ENCODE results near the gene LUC7L. TPM values are rescaled to one million over a fixed set of nuclear protein-coding genes. Genes with fewer than 3 reads are reported as not detected.

The LUC7L gene
- total and polyA plus RNA-seq, 10 of the 15 experiments (the other 5 are each of a cell fraction or from before 2014, with no cell fraction given) = 2.3 to 59.6 (median 44.1) TPM

GRCh38 chr16:194516-194915, 34.7 kb downstream of the LUC7L start:
- intact Hi-C loops (cut with micrococcal nuclease; ENCODE audit: unreplicated experiment) = no loop called here
- POLR2A ChIA-PET = interaction anchor here (1.0 kb wide), 1 partner anchor 7 kb away, joined by 3 read pairs; no protein-coding TSS in a partner anchor
- Histone ChIP-seq H3K4me1 (ENCODE audit: control insufficient read depth, insufficient read depth, low read length) (no peaks in the 10 kb centered on the region), H3K79me2 (ENCODE audit: control insufficient read depth, insufficient read depth, low read length) (no peaks in the 10 kb centered on the region), H3K27me3 (replicated peaks in 1 of 2; ENCODE audit: control insufficient read depth in 2 of 2, insufficient read depth in 2 of 2, low read length in 1 of 2) (no peaks in the 10 kb centered on the region), H3K4me3 (no peak overlapping the region), H4K20me1 (ENCODE audit: control insufficient read depth, insufficient read depth) (no peaks in the 10 kb centered on the region), H3K4me2 (ENCODE audit: control insufficient read depth, insufficient read depth) (no peak overlapping the region), H3K27ac (ENCODE audit: control insufficient read depth, insufficient read depth) (no peak overlapping the region), H3K36me3 (ENCODE audit: control insufficient read depth in 2 of 2, insufficient read depth in 2 of 2, low read length in 1 of 2) (peaks cover 16 to 23% of the 10 kb centered on the region in 2 experiments), H3K9me3 (replicated peaks; ENCODE audit: control insufficient read depth, insufficient read depth, low read length) (no peaks in the 10 kb centered on the region), H3K9ac (ENCODE audit: control insufficient read depth, insufficient read depth, low read length) (no peak overlapping the region), H2AFZ (ENCODE audit: control insufficient read depth, low read depth, low read length) (no peak overlapping the region)
- ATAC-seq = no peak
- no peak for FAIRE-seq
- in situ Hi-C loops (cut with MboI) = no loop called here
- BruUV-seq (replicated peaks) = no TSS peak
- 96% methylated on average over 6 of the region's 6 CpGs for WGBS (ENCODE audit: insufficient coverage, insufficient replicate concordance, low lambda C conversion rate, missing lambda C conversion rate)
- TF ChIP-seq ZNF24 (IDR thresholded peaks at IDR 0.05) (no peak), SKIL (IDR thresholded peaks at IDR 0.05; ENCODE audit: low read depth, poor library complexity, severe bottlenecking) (no peak), RBBP5 (conservative IDR thresholded peaks at IDR 0.05) (no peak), STAT1 (conservative IDR thresholded peaks at IDR 0.05) (no peak), ATF7 (IDR thresholded peaks at IDR 0.05; ENCODE audit: low read depth) (no peak), RUNX3 (IDR thresholded peaks at IDR 0.05; ENCODE audit: low read length) (no peak), CHD4 (IDR thresholded peaks at IDR 0.05) (no peak), SRF (IDR thresholded peaks at IDR 0.05; ENCODE audit: low read depth in 2 of 2, low read length in 2 of 2) (no peak), IRF4 (IDR thresholded peaks at IDR 0.05; ENCODE audit: low read depth, low read length) (no peak), MXI1 (IDR thresholded peaks at IDR 0.05; ENCODE audit: low read depth, low read length) (no peak), ATF2 (IDR thresholded peaks at IDR 0.05; ENCODE audit: low read length) (no peak), RCOR1 (conservative IDR thresholded peaks at IDR 0.05; ENCODE audit: low read depth, low read length) (no peak), ZBTB11 (CRISPR knock-in tag; IDR thresholded peaks at IDR 0.05) (no peak), BHLHE40 (IDR thresholded peaks at IDR 0.05; ENCODE audit: borderline replicate concordance in 1 of 2, low read depth in 2 of 2, low read length in 1 of 2) (no peak), NFXL1 (IDR thresholded peaks at IDR 0.05; ENCODE audit: borderline replicate concordance) (no peak), PAX5 (IDR thresholded peaks at IDR 0.05; ENCODE audit: borderline replicate concordance, low read depth, low read length) (no peak)
- SMC1A ChIA-PET (ENCODE audit: uncharacterized antibody, unreplicated experiment) = no interaction called here
- no peak for DNase-seq (ENCODE audit: low read depth, low spot score)
- RAD21 ChIA-PET (ENCODE audit: unreplicated experiment) = no interaction called here
- CTCF ChIA-PET = no interaction called here
